Measurements from ENCODE around the gene KIR2DL4.

DNA sequence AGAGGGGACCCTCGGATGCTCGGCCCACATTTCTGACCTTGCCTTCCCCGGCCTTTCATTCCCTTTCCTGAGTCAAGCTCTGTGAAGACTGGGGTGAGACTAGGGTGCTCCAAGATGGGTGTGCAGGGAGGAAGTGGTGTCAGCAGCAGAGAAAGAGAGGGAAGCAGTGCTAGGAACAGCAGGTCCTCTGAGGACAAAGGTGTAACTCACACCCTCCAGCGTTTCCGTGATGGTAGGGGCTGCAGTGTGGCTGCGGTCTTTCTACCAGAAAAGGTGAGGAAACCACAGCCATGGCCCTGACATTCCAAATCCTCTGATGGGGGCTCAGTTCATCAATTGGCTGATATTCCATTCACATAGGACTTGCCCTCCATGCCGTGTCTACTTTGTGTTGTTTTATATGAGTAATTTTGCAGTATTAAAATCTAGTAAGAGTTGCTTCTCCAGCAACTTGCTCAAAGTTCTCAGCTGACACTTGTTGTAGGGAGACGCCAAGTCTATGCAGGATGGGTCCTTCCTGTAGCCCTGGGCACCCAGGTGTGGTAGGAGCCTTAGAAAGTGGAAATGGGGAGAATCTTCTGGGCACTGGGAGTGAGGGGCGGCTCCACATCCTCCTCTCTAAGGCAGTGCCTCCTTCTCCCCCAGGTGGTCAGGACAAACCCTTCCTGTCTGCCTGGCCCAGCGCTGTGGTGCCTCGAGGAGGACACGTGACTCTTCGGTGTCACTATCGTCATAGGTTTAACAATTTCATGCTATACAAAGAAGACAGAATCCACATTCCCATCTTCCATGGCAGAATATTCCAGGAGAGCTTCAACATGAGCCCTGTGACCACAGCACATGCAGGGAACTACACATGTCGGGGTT is 14.5 kb downstream of the KIR2DL4 start:
- TF ChIP-seq, protein P1, sequence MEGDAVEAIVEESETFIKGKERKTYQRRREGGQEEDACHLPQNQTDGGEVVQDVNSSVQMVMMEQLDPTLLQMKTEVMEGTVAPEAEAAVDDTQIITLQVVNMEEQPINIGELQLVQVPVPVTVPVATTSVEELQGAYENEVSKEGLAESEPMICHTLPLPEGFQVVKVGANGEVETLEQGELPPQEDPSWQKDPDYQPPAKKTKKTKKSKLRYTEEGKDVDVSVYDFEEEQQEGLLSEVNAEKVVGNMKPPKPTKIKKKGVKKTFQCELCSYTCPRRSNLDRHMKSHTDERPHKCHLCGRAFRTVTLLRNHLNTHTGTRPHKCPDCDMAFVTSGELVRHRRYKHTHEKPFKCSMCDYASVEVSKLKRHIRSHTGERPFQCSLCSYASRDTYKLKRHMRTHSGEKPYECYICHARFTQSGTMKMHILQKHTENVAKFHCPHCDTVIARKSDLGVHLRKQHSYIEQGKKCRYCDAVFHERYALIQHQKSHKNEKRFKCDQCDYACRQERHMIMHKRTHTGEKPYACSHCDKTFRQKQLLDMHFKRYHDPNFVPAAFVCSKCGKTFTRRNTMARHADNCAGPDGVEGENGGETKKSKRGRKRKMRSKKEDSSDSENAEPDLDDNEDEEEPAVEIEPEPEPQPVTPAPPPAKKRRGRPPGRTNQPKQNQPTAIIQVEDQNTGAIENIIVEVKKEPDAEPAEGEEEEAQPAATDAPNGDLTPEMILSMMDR (conservative IDR thresholded peaks at IDR 0.05; ENCODE audit: low read length) = no peak
- no peak for TF ChIP-seq EZH2phosphoT487 (IDR thresholded peaks at IDR 0.05; ENCODE audit: borderline replicate concordance, low read depth, low read length)

Data from OCI-LY7 (cell line).